Body of pancreas (tissue), 4 donors: ENCODE data around the gene SCRN2.

Experiments used
- CTCF ChIP-seq, 7 experiments: fragments of 450-650 bp in 4 of 7; fragments of 200-600 bp in 3 of 7; sonication (generic) in 3 of 7; IDR thresholded peaks; one replicate each; pipeline ENCODE4 v1.5.1; 2016 to 2019; ENCODE audit warnings: antibody characterized with exemption in 7 of 7
- POLR2A ChIP-seq, 3 donors: fragments of 450-650 bp; IDR thresholded peaks; one replicate each; pipeline ENCODE4 v1.6.1; 2016; ENCODE audit warnings: antibody characterized with exemption in 3 of 3, mild to moderate bottlenecking in 2 of 3

- TF ChIP-seq POLR2A (IDR thresholded peaks at IDR 0.05) (no peak), CTCF (IDR thresholded peaks at IDR 0.05) (no peak)
Observed at GRCh38 chr17:47792979-47793378, 48.1 kb downstream of the SCRN2 start.
